GM21515 (cell line): Measurements from ENCODE around the gene C12orf42.
"Not testable (repeated sequence)": the region's sequence is repeated elsewhere in the genome, so short reads cannot be mapped to it uniquely, and the experiment has no call there.

Experiments
- ATAC-seq: cut with Tn5 transposase; IDR thresholded peaks from one replicate; pipeline ENCODE4 v1.9.1; 2021; ENCODE audit not compliant: unreplicated experiment

The C12orf42 gene

GRCh38 chr12:103498990-103499389, 3.2 kb upstream of the C12orf42 start:
- no peak for ATAC-seq

- ATAC-seq: no peak
These were observed 867 bp downstream of the C12orf42 start for GRCh38 chr12:103494734-103495468.

GRCh38 chr12:103494051-103494733, 1.6 kb downstream of the C12orf42 start:
- no peak for ATAC-seq

GRCh38 chr12:103493199-103493598, 2.6 kb downstream of the C12orf42 start:
- ATAC-seq: no peak

- ATAC-seq: no peak
These were observed 13.4 kb downstream of the C12orf42 start for GRCh38 chr12:103482365-103482764.

- ATAC-seq: no peak
These were observed 20.7 kb downstream of the C12orf42 start for GRCh38 chr12:103475073-103475472.

- ATAC-seq: no peak
These were observed 25.1 kb downstream of the C12orf42 start for GRCh38 chr12:103470664-103471063.

- ATAC-seq: no peak
These were observed 26.0 kb downstream of the C12orf42 start for GRCh38 chr12:103469719-103470118.

- ATAC-seq: no peak
These were observed 26.9 kb downstream of the C12orf42 start for GRCh38 chr12:103468837-103469236.

- ATAC-seq: peak; percentile 88
These were observed 33.1 kb downstream of the C12orf42 start for GRCh38 chr12:103462675-103463074.

GRCh38 chr12:103457471-103457870, 38.3 kb downstream of the C12orf42 start:
- no peak for ATAC-seq

- ATAC-seq: no peak
These were observed 39.8 kb downstream of the C12orf42 start for GRCh38 chr12:103456006-103456405.

GRCh38 chr12:103455020-103455763, 40.6 kb downstream of the C12orf42 start:
- ATAC-seq: peak; percentile 82

GRCh38 chr12:103444983-103445382, 50.8 kb downstream of the C12orf42 start:
- ATAC-seq: no peak

GRCh38 chr12:103442822-103443221, 52.9 kb downstream of the C12orf42 start:
- ATAC-seq: no peak

- ATAC-seq: no peak
These were observed 53.6 kb downstream of the C12orf42 start for GRCh38 chr12:103442182-103442555.

- ATAC-seq: peak; percentile 99
These were observed 54.2 kb downstream of the C12orf42 start for GRCh38 chr12:103441437-103442181.

- ATAC-seq: not testable (repeated sequence)
These were observed 61.3 kb downstream of the C12orf42 start for GRCh38 chr12:103434165-103435105.

GRCh38 chr12:103431950-103432349, 63.8 kb downstream of the C12orf42 start:
- no peak for ATAC-seq

- ATAC-seq: no peak
These were observed 64.4 kb downstream of the C12orf42 start for GRCh38 chr12:103431387-103431786.
